K562 (cell line): Measurements from ENCODE around the gene PTPMT1. TPM values are rescaled to one million over a fixed set of nuclear protein-coding genes. Genes with fewer than 3 reads are reported as not detected.
A peak's percentile ranks its signal among the peaks of the same experiment; 100 is the strongest.

ENCODE experiments used
- ATAC-seq: fragments of 200-7000 bp; cut with Tn5 transposase; 3 replicates; pipeline ENCODE4 v1.9.1; 2020; ENCODE audit warnings: moderate library complexity
- BruUV-seq: library from RNA; stranded (reverse); fragments of 400-500 nt; replicated peaks from 2 replicates; lab custom pipeline; 2021; lab: Mats Ljungman, UMichigan
- CTCF ChIA-PET: fragments of 300-600 bp; formaldehyde crosslinking; extraction: SDS; loops from one replicate; lab custom pipeline; 2021; ENCODE audit warnings: low intra/inter-chr PET ratio; lab: Yijun Ruan, JAX
- POLR2A ChIA-PET: fragments of 300-600, 350-650 bp; sonication (Branson Sonifier 250); formaldehyde crosslinking; extraction: SDS; loops from one replicate; lab custom pipeline; 2021; ENCODE audit warnings: antibody characterized with exemption, inconsistent platforms; lab: Yijun Ruan, JAX
- DNase-seq, 4 experiments: peaks; one replicate each; pipeline versions ENCODE4 v3.0.0 to v3.0.0-alpha.2; 2011 to 2018; ENCODE audit warnings: low spot score in 3 of 4, mixed read lengths in 3 of 4; ENCODE audit errors: extremely low read depth in 1 of 4
- FAIRE-seq: peaks from 2 replicates; lab custom pipeline; 2011; peaks lifted over from hg19 to GRCh38; lab: Jason Lieb, UNC
- H2AFZ ChIP-seq: 2 replicates; pipeline ENCODE4 v1.6.0; 2011; ENCODE audit warnings: low read depth, low read length, control low read depth, inconsistent platforms
- H3K27ac ChIP-seq: fragments of 200-600 bp; 3 replicates; pipeline ENCODE4 v1.8.0; 2011; ENCODE audit warnings: low read depth, mild to moderate bottlenecking, control low read depth, inconsistent platforms, low read length, moderate library complexity, mixed read lengths; ENCODE audit errors: extremely low read depth
- H3K27me3 ChIP-seq, 2 experiments: fragments of 300-600 bp in 1 of 2; 2 replicates in 1 of 2; 3 replicates in 1 of 2; pipeline versions ENCODE4 v1.6.0 to v1.8.0; 2011; ENCODE audit warnings: inconsistent platforms in 2 of 2, low read length in 2 of 2, mild to moderate bottlenecking in 1 of 2, mixed read lengths in 1 of 2, moderate library complexity in 1 of 2; ENCODE audit not compliant: control insufficient read depth in 2 of 2, insufficient read depth in 2 of 2
- H3K36me3 ChIP-seq: fragments of 300-600 bp; 3 replicates; pipeline ENCODE4 v1.8.0; 2011; ENCODE audit warnings: mild to moderate bottlenecking, low read length, inconsistent platforms; ENCODE audit not compliant: control insufficient read depth, insufficient read depth
- H3K4me1 ChIP-seq, 2 experiments: fragments of 200-600 bp in 1 of 2; replicated peaks in 1 of 2; 2 replicates in 1 of 2; 3 replicates in 1 of 2; pipeline versions ENCODE4 v1.5.1 to v1.8.0; 2011; ENCODE audit warnings: inconsistent platforms in 2 of 2, low read length in 2 of 2, mild to moderate bottlenecking in 1 of 2, mixed read lengths in 1 of 2, moderate library complexity in 1 of 2; ENCODE audit not compliant: control insufficient read depth in 2 of 2, insufficient read depth in 2 of 2
- H3K4me2 ChIP-seq: 2 replicates; pipeline ENCODE4 v1.6.1; 2011; ENCODE audit warnings: low read length, control low read depth, inconsistent platforms, mixed read lengths; ENCODE audit not compliant: insufficient read depth
- H3K4me3 ChIP-seq: fragments of 200-600 bp; sonication (generic), shearing (Covaris generic); 2 replicates; pipeline ENCODE4 v1.5.1; 2016; ENCODE audit warnings: control low read depth, inconsistent platforms
- H3K79me2 ChIP-seq: fragments of 200-600 bp; 3 replicates; pipeline ENCODE4 v1.8.0; 2011; ENCODE audit warnings: low read length, inconsistent platforms; ENCODE audit not compliant: control insufficient read depth, insufficient read depth
- H3K9ac ChIP-seq, 2 experiments: 2 replicates each; pipeline versions ENCODE4 v1.6.0 to v1.6.1; 2011; ENCODE audit warnings: low read depth in 2 of 2, low read length in 2 of 2, control low read depth in 1 of 2, inconsistent platforms in 1 of 2, mild to moderate bottlenecking in 1 of 2, mixed read lengths in 1 of 2; ENCODE audit not compliant: insufficient read depth in 1 of 2
- H3K9me1 ChIP-seq: one replicate; pipeline ENCODE4 v1.6.0; 2011; ENCODE audit warnings: inconsistent platforms, mild to moderate bottlenecking, low read length, moderate library complexity; ENCODE audit not compliant: control insufficient read depth, insufficient read depth
- H3K9me3 ChIP-seq: replicated peaks from 2 replicates; pipeline ENCODE4 v1.5.1; 2011; ENCODE audit warnings: low read depth, low read length, inconsistent platforms; ENCODE audit not compliant: control insufficient read depth, insufficient read depth
- H4K20me1 ChIP-seq: replicated peaks from 2 replicates; pipeline ENCODE4 v1.6.1; 2011; ENCODE audit warnings: low read length, inconsistent platforms, mixed read lengths; ENCODE audit not compliant: control insufficient read depth, insufficient read depth
- CREM ChIP-seq: IDR thresholded peaks from 2 replicates; pipeline ENCODE4 v1.6.1; 2014; ENCODE audit warnings: antibody characterized with exemption, low read depth
- EP300 ChIP-seq: IDR thresholded peaks from 2 replicates; pipeline ENCODE4 v1.6.1; 2012; ENCODE audit warnings: low read length, improper control_type of control experiment
- EP400 ChIP-seq: fragments of 450-650 bp; IDR thresholded peaks from 2 replicates; pipeline ENCODE4 v1.6.1; 2017; ENCODE audit warnings: antibody characterized with exemption, mild to moderate bottlenecking, moderate library complexity
- HNRNPUL1 ChIP-seq: fragments of 200-400 bp; formaldehyde crosslinking; IDR thresholded peaks from 2 replicates; pipeline ENCODE4 v1.6.1; 2017; ENCODE audit warnings: low read length
- ILK ChIP-seq: fragments of 450-650 bp; IDR thresholded peaks from 2 replicates; pipeline ENCODE4 v1.6.1; 2016; ENCODE audit warnings: missing genetic modification characterization, low read depth, mild to moderate bottlenecking, missing compliant biosample characterization, moderate library complexity, borderline replicate concordance
- NFATC3 ChIP-seq: fragments of 450-650 bp; IDR thresholded peaks from 2 replicates; pipeline ENCODE4 v1.6.1; 2017; ENCODE audit warnings: mild to moderate bottlenecking
- NR2F6 ChIP-seq: fragments of 450-650 bp; formaldehyde crosslinking; IDR thresholded peaks from 2 replicates; pipeline ENCODE4 v1.4.0; 2020; ENCODE audit warnings: mild to moderate bottlenecking
- PKNOX1 ChIP-seq: fragments of 450-650 bp; IDR thresholded peaks from 2 replicates; pipeline ENCODE4 v1.6.1; 2016
- PTBP1 ChIP-seq: fragments of 200-400 bp; formaldehyde crosslinking; IDR thresholded peaks from 2 replicates; pipeline ENCODE4 v1.6.1; 2017; ENCODE audit warnings: low read depth, low read length
- RBM17 ChIP-seq: fragments of 200-400 bp; formaldehyde crosslinking; IDR thresholded peaks from 2 replicates; pipeline ENCODE4 v1.6.1; 2017; ENCODE audit warnings: low read depth, mild to moderate bottlenecking, low read length, borderline replicate concordance
- REST ChIP-seq, 2 experiments: fragments of 450-650 bp; formaldehyde crosslinking in 1 of 2; IDR thresholded peaks; 2 replicates each; pipeline versions ENCODE4 v1.4.0 to v1.6.1; 2014 to 2020; ENCODE audit warnings: mild to moderate bottlenecking in 2 of 2, borderline replicate concordance in 1 of 2, low read depth in 1 of 2
- ZNF184 ChIP-seq: sonication (generic); formaldehyde crosslinking; IDR thresholded peaks from 2 replicates; pipeline ENCODE4 v1.5.0; 2020; ENCODE audit warnings: missing genetic modification reagents
- ZNF311 ChIP-seq: fragments of 250-450 bp; sonication (Bioruptor Pico); IDR thresholded peaks from 2 replicates; pipeline ENCODE4 v1.4.0; 2020; ENCODE audit warnings: mild to moderate bottlenecking, moderate library complexity
- WGBS: fragments of 100-300 bp; shearing (Covaris generic); methylation state at CpG from one replicate; pipeline ENCODE4 v1.1.6; 2016; ENCODE audit warnings: low coverage, mixed read lengths; ENCODE audit not compliant: insufficient coverage; ENCODE audit errors: missing lambda C conversion rate; 5-methylcytosine and 5-hydroxymethylcytosine counted together
- in situ Hi-C: fragments of 300-500 bp; cut with MboI; formaldehyde crosslinking; loops from 4 replicates; pipeline ENCODE4 v1.15.0; 2018; ENCODE audit warnings: inconsistent platforms, mixed read lengths
- intact Hi-C: fragments of 100-400 bp; cut with micrococcal nuclease; formaldehyde crosslinking; loops from 2 replicates; pipeline ENCODE4 v1.14.2; 2022
- polyA plus RNA-seq, 8 experiments: library from polyadenylated mRNA; depleted of rRNA in 4 of 8; stranded (reverse) in 5 of 8; unstranded in 3 of 8; fragments of >200 nt; fragmentation: Nextera tagmentation in 2 of 8; fragmentation: Illumina TruSeq in 1 of 8; extraction: Ambion mirVana in 2 of 8; extraction: Trizol in 1 of 8; gene quantifications; 2 replicates each; pipeline versions ENCODE4 v1.2.1 to v1.2.3, GENCODE V29; 2011 to 2014; ENCODE audit warnings: inconsistent platforms in 1 of 8, missing spikeins in 1 of 8
- total RNA-seq, 7 experiments: library from RNA; depleted of rRNA in 6 of 7; stranded (reverse); fragments of >200 nt in 6 of 7; fragmentation: Illumina TruSeq in 2 of 7; extraction: Trizol in 2 of 7; gene quantifications; 2 replicates each; pipeline versions ENCODE4 v1.2.1 to v1.2.3, GENCODE V29; 2011 to 2021; ENCODE audit warnings: low replicate concordance in 1 of 7

The PTPMT1 gene
- total and polyA plus RNA-seq, 9 of the 15 experiments (the other 6 are each of a cell fraction or from before 2014, with no cell fraction given) = 10.4 to 140 (median 67.2) TPM

GRCh38 chr11:47523490-47524225 is 41.7 kb upstream of the PTPMT1 start:
- no peak overlapping the region for H2AFZ ChIP-seq
- DNase-seq (peak; percentile 42 to 77 (median 62)), ATAC-seq (peak; percentile 84), FAIRE-seq (peak; percentile 75)
- no peaks in the 10 kb centered on the region for H3K9me3 ChIP-seq
- H3K4me1 ChIP-seq = peaks cover 16 to 29% of the 10 kb centered on the region in 2 experiments; a peak in 4 of 5 replicates
- in situ Hi-C loops (no loop called here), intact Hi-C loops (no loop called here)
- H3K4me2 ChIP-seq = peak overlapping the region; percentile 45
- H3K9ac ChIP-seq = peak overlapping the region in 1 of 2 experiments; percentile 13; a peak in 2 of 4 replicates
- H3K27ac ChIP-seq = peak overlapping the region; percentile 73; the same call in 2 of the 3 replicates
- no peaks in the 10 kb centered on the region for H3K27me3 ChIP-seq
- ChIA-PET CTCF (interaction anchor here (0.9 kb wide), 1 partner anchor 213 kb away, joined by 4 read pairs; no protein-coding TSS in a partner anchor), POLR2A (interaction anchor here (1.0 to 3.6 kb wide), 4 partner anchors 10 to 23 kb away, joined by 4 to 19 read pairs (median 5); no protein-coding TSS in a partner anchor)
- H3K9me1 ChIP-seq = no peaks in the 10 kb centered on the region
- peaks cover 96% of the 10 kb centered on the region for H3K79me2 ChIP-seq
- no TSS peak for BruUV-seq
- H3K4me3 ChIP-seq = no peak overlapping the region
- 12% methylated on average over 3 of the region's 3 CpGs for WGBS
- H3K36me3 ChIP-seq = peaks cover 17% of the 10 kb centered on the region; the same call in 1 of the 3 replicates
- H4K20me1 ChIP-seq = peaks cover 25% of the 10 kb centered on the region
- peak; percentile 47; the same call in 1 of the 2 replicates for TF ChIP-seq EP300
- no peak for TF ChIP-seq RBM17
- TF ChIP-seq PKNOX1 = peak; percentile 50
- TF ChIP-seq NR2F6 (CRISPR knock-in tag) = no peak
- no peak for TF ChIP-seq NFATC3
- no peak for TF ChIP-seq ZNF311 (CRISPR knock-in tag)
- TF ChIP-seq PTBP1 = no peak
- peak; percentile 56 for TF ChIP-seq CREM
- no peak for TF ChIP-seq ZNF184 (CRISPR knock-in tag)
- TF ChIP-seq ILK (tag) = no peak
- TF ChIP-seq EP400 = peak; percentile 39; the same call in 1 of the 2 replicates
- peak; percentile 10; the same call in 1 of the 2 replicates for TF ChIP-seq REST (IDR thresholded peaks at IDR 0.05; ENCODE audit: borderline replicate concordance)
- TF ChIP-seq REST (CRISPR knock-in tag; IDR thresholded peaks at IDR 0.05; ENCODE audit: low read depth) = no peak
- no peak for TF ChIP-seq HNRNPUL1
